ENCODE results near the gene IL17D.

IL17D gene

GRCh38 chr13:20696073-20696472 is 7.4 kb upstream of the IL17D start:
- FAIRE-seq: no peak

DNA sequence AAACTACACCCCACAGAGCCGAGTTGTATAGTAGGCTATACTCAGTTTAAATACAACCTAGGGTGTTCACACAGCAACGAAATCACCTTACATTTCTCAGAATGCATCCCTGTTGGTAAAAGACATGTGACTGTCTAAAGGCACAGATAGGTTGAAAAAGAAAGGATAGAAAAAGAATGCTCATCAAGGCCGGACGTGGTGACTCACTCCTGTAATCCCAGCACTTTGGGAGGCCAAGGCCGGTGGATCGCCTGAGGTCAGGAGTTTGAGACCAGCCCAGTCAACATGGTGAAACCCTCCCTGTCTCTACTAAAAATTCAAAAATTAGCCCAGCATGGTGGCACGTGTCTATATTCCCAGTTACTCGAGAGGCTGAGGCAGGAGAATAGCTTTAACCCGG is 3.8 kb upstream of the IL17D start:
- no peak for FAIRE-seq

DNA sequence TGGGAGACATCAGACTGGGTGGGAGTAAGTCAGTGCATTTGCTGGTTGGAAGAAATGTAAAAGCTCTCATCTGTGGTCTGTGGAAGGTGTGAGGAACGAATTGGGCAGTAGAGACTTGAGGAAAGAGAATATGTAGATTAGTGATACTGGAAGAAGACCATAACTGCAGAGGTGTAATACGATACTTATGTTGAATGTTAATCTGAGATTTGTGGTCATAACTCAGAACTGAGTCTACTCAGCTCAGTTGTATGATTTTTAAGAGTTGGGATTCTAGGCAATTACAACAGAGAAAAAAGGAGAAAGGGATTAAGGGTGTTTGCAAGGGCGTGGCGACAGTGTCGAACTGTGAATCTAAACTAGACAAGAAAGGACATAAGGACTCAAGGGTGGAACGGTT is 3.2 kb upstream of the IL17D start:
- no peak for FAIRE-seq

DNA sequence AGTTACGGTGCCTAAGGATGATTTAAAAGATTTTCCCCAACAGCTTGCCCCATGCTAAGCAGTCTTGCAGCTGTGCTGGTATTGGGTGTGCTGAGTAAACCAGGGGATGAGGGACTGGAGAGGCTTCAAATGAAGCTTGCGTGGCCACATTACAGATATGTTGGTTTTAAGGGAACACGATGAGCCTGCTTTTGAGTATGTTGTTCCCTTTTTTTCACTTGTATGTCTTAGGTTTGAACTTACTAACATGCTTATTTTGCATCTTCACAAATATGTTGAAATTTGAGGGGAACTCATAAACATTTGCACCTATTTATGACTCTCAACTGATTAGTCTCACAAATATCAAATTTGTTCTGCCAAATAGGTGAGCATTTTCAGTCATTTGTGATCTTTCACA is 2.0 kb upstream of the IL17D start:
- no peak for FAIRE-seq

DNA sequence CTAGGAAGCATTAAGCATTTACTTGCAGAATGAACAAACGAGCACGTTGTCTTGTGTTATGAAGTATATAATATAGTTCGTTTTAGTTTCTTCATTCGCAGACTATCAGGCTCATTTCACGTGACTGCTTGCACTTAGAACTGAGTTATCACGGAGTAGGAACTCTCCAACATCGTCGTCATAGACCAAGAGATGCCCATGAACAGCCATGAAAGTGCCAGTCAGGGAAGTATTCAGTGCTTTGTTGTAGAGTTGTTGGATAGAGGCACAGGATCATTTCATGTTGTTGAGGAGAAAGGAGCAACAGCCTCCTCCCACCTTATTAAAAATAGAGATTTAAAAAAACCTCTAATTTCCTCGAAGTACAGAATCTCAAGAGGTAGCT is 977 bp upstream of the IL17D start:
- no peak for FAIRE-seq

GRCh38 chr13:20703780-20704458 is 420 bp downstream of the IL17D start:
- no peak for FAIRE-seq

- FAIRE-seq: no peak
Measured at GRCh38 chr13:20704459-20705069, 1.1 kb downstream of the IL17D start.

DNA sequence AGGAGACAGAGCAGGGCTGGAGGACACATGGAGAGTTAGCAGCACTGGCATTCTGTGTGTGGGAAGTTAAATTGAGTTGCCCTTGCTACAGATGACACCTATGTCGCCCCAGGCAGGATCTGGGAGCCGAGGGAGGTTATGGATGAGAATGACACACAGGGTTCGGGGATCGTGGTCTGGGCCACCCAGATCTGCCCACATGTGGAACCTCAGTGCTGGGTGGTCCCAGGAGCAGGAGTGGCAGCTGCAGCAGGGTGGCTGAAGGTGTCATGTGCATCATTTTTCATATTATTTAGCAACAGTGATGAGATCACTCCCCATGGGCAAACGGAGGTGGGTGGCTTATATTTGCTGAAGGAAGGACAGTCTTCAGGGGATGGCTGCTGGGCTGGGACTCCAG is 3.2 kb downstream of the IL17D start:
- no peak for FAIRE-seq

DNA sequence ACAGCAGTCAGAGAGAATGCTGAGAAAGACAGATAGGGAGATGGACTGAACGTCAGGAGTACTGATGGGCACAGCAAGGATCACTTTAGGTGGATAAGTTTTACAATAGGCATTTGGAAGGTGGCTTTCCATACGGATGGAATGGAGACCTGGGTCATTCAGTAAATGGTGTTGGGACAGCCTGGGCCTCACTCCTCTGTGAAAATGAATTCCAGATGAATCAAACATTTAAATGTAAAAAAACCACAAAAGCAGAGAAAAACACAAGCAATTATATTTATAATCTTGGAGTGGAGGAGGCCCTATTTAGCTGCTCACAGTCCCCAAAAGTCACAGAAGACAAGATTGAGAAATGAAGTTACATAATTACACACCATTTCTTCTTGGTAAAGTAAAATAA is 4.7 kb downstream of the IL17D start:
- FAIRE-seq: no peak

DNA sequence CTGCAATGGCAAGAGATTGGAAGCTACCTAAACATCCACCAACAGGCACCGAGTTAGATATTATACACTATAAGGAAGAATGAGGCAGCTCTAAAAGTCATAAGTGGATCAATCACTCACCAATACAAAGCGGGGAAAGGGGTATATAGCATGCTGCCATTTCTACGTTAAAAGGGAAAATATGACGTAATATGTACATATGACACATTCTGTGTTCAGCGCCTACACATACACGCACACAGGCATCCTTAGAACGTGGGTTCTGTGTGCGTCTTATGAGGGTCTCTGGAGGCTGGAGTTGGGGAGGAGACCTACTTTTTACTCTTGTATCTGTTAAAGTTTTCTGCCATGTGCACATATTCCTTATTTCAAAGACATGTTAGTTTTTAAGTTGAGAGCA is 5.9 kb downstream of the IL17D start:
- FAIRE-seq: no peak

- FAIRE-seq: no peak
Measured at GRCh38 chr13:20709782-20710181, 6.3 kb downstream of the IL17D start.

DNA sequence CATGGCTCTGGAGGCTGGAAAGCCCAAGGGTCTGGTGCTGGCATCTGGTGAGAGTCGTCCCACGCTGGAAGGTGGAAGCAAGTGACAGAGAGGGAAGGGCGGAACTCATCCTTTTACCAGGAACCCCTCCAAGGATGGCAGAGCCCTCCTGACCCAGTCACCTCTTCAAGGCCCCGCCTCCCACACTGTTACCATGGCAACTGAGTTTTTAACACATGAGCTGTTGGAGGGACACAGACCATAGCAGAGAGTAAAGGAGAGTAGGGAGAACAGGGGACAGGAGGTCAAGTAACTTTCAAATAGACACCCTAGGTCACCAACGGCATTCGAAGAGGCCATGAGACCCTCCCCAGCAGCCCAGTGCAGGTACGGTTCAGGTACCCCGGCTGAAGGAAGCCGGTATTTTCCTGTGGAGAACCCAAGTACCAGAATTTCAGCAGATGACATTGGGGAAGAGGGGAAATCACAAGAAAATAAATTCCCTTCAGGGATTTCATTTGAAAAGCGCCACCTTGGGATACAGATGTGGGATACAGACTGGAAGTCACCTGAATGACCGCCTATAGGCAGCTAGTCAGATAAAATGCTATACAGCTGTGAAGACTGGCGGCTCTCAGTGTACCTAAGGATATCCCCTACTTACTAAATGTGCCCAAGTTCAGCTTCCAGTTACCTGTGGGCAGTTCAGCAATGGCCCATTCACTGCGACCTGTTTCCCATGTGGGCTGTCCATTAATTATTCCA is 8.0 kb downstream of the IL17D start:
- no peak for FAIRE-seq

DNA sequence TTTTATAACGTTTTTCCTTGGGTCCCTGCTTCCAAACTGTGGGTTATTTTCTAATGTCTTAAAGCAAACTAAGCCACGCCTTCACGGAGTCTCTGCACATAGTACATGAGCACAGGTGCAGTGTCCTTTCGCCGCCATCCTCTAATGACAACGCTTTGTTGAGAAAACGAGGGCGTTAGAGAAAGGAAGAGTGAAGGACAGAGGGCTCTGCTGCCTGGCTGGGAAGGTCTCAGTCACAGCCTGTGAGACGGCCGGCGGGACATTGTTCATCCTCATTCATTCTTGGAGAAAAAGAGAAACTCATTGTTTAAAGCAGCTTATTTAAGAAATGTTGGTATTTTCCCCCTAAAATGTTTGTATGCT is 9.5 kb downstream of the IL17D start:
- no peak for FAIRE-seq

DNA sequence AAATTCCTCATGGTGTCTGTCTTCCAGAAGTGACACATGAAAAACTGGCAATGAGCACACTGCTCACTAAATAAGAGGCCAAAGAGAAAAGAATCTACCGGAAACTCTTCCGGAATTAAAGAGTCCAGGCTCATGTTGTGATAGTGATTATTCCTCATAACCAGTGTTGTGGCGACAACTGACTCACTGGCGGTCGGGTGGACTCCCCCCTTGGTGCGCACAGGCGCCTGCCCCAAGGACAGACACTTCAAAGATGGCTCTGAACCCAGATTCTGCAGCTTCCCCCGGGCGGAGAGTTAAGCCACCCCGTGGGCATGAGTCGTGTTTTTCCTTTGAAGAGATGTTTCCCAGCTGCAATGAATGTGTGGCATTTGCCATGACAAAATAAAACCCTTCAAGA is 10.3 kb downstream of the IL17D start:
- no peak for FAIRE-seq

- FAIRE-seq: no peak
Measured at GRCh38 chr13:20714161-20714560, 10.7 kb downstream of the IL17D start.

- no peak for FAIRE-seq
Measured at GRCh38 chr13:20714563-20715329, 11.2 kb downstream of the IL17D start.

GRCh38 chr13:20715330-20715712 is 11.8 kb downstream of the IL17D start:
- FAIRE-seq: no peak

DNA sequence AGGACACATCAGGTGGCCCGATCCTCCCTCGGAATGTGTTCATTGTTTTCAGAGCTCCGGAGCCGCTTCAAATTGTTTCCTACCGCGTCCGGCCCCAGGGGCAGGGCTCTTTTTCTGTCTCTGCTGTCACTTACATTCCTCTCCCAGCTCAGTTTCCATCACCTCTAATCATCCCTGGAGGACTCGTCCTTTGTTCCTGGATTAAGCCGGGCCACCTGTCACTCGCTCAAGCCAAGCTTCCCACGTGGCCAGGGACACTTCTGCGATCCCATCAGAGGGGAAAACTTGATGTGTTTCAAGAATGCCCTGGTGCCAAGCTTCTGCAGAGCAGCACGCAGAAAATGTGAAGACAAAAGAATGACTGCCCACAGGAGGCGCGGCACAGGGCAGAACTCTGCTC is 13.5 kb downstream of the IL17D start:
- no peak for FAIRE-seq

DNA sequence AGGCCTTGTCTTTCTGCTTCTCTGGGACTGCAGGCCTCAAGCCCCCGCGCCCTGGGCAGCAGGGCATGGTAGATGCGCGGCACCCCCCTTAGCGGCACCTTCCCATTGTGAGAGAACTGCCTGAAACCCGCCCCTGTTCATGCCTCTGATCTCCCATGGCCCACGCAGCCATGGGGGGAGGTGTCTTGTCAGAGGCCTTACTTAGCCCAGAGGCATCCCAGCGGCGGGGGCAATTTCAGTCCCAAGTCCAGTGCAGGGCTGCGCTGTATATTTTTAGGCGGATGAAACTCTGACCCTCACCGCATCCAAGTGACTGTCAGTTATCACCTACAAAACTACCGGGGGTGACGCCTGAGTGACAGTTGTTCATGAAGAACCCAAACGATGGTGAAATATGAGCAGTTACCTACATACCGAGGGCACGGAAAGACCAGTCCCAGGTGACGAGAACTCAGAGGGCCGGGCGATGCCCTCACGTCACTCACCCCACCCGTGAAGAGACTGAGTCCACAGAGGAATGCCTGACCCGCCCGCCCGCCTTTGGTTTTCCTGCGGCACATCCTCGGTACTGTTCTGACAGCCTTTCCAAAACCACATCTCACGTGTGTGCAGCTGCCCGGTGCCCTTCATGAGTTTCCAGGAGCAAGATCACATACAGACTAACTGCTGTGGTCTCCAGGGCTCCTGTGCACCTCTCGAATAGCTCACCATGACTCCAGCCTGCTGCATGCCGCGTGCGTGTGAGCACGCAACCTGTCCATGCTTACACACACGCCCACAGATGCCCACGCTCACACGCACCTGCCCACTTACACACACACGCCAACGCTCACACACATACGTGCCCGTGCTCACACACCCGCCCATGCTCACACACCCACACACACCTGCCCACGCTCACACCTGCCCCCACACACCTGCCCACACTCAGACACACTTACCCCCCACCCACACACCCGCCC is 14.4 kb downstream of the IL17D start:
- FAIRE-seq: no peak

- FAIRE-seq: no peak
Measured at GRCh38 chr13:20718958-20719566, 15.6 kb downstream of the IL17D start.

GRCh38 chr13:20719783-20720182 is 16.3 kb downstream of the IL17D start:
- FAIRE-seq: no peak

- FAIRE-seq: no peak
Measured at GRCh38 chr13:20720499-20720898, 17.0 kb downstream of the IL17D start.

Measured in colon (tissue), 2 donors.